ENCODE data around the gene UNC93A.
"Not testable (repeated sequence)": the region's sequence is repeated elsewhere in the genome, so short reads cannot be mapped to it uniquely, and the experiment has no call there.

DNA sequence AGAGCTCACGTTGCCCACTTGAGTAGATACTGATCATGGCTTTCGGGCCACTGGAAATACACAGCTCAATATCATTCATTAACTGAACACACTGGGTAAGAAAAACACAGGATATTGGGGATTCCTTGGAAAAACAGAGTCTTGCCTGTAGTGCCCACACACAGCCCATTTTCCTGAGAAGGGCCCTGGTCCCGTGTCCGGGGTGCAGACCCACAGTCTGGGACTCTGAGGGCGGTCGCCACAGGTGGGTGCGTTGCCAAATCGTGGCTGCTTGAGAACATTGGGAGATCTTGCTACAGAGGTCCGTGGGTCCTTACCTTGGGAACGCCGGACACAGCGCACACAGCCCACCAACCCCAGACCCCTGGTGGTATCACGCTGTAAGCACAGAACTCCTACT, 6.5 kb upstream of the UNC93A start:
- not testable (repeated sequence) for TF ChIP-seq TCF4 (CRISPR knock-in tag; IDR thresholded peaks at IDR 0.05; ENCODE audit: borderline replicate concordance); ZNF8 (CRISPR knock-in tag; IDR thresholded peaks at IDR 0.05); PPARA (CRISPR knock-in tag; IDR thresholded peaks at IDR 0.05; ENCODE audit: borderline replicate concordance); ZFP3 (CRISPR knock-in tag; IDR thresholded peaks at IDR 0.05); CSDC2 (CRISPR knock-in tag; IDR thresholded peaks at IDR 0.05); RARB (CRISPR knock-in tag; IDR thresholded peaks at IDR 0.05); GLIS3 (CRISPR knock-in tag; IDR thresholded peaks at IDR 0.05); ZFP30 (CRISPR knock-in tag; IDR thresholded peaks at IDR 0.05); ARNTL (CRISPR knock-in tag; IDR thresholded peaks at IDR 0.05; ENCODE audit: borderline replicate concordance, low read depth); ZC3H10 (CRISPR knock-in tag; IDR thresholded peaks at IDR 0.05); BACH2 (CRISPR knock-in tag; IDR thresholded peaks at IDR 0.05; ENCODE audit: borderline replicate concordance); SNAI2 (CRISPR knock-in tag; IDR thresholded peaks at IDR 0.05)
- TF ChIP-seq, protein P1, sequence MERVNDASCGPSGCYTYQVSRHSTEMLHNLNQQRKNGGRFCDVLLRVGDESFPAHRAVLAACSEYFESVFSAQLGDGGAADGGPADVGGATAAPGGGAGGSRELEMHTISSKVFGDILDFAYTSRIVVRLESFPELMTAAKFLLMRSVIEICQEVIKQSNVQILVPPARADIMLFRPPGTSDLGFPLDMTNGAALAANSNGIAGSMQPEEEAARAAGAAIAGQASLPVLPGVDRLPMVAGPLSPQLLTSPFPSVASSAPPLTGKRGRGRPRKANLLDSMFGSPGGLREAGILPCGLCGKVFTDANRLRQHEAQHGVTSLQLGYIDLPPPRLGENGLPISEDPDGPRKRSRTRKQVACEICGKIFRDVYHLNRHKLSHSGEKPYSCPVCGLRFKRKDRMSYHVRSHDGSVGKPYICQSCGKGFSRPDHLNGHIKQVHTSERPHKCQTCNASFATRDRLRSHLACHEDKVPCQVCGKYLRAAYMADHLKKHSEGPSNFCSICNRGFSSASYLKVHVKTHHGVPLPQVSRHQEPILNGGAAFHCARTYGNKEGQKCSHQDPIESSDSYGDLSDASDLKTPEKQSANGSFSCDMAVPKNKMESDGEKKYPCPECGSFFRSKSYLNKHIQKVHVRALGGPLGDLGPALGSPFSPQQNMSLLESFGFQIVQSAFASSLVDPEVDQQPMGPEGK (CRISPR knock-in tag; IDR thresholded peaks at IDR 0.05; ENCODE audit: borderline replicate concordance): not testable (repeated sequence)
- TF ChIP-seq, protein P2, sequence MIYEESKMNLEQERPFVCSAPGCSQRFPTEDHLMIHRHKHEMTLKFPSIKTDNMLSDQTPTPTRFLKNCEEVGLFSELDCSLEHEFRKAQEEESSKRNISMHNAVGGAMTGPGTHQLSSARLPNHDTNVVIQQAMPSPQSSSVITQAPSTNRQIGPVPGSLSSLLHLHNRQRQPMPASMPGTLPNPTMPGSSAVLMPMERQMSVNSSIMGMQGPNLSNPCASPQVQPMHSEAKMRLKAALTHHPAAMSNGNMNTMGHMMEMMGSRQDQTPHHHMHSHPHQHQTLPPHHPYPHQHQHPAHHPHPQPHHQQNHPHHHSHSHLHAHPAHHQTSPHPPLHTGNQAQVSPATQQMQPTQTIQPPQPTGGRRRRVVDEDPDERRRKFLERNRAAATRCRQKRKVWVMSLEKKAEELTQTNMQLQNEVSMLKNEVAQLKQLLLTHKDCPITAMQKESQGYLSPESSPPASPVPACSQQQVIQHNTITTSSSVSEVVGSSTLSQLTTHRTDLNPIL (CRISPR knock-in tag; IDR thresholded peaks at IDR 0.05; ENCODE audit: low read depth): not testable (repeated sequence)

Data from SK-N-SH treated with all-trans-retinoic acid at 6 μM for 48 hours (cell line).